ENCODE results near the gene TPPP3. TPM values are rescaled to one million over a fixed set of nuclear protein-coding genes. Genes with fewer than 3 reads are reported as not detected.
A peak's percentile ranks its signal among the peaks of the same experiment; 100 is the strongest.

TPPP3 gene
- polyA plus RNA-seq, 3 donors: 63.1 to 123 (median 78.6) TPM

GRCh38 chr16:67432506-67432890, 39.2 kb upstream of the TPPP3 start:
- H4K20me1 ChIP-seq (ENCODE audit: insufficient read depth, low read length): peaks cover 87% of the 10 kb centered on the region
- no peak for TF ChIP-seq CTCF (IDR thresholded peaks at IDR 0.05)
- no peak for DNase-seq
- no peak overlapping the region for H3K4me3 ChIP-seq (replicated peaks in 1 of 3; ENCODE audit: low read depth in 2 of 3, low read length in 3 of 3)
- peaks cover 30% of the 10 kb centered on the region for H3K4me1 Mint-ChIP-seq
- no peak overlapping the region for H3K9ac ChIP-seq (ENCODE audit: insufficient read depth, low read length, poor library complexity, severe bottlenecking)
- H3K4me2 ChIP-seq (replicated peaks; ENCODE audit: extremely low read depth, low read length, poor library complexity, severe bottlenecking): no peak overlapping the region
- peak overlapping the region in 1 of 2 donors; percentile 51 for H3K4me3 Mint-ChIP-seq
- H3K36me3 Mint-ChIP-seq: peaks cover 28 to 39% of the 10 kb centered on the region in 2 donors
- no peak overlapping the region for H2AFZ ChIP-seq (ENCODE audit: insufficient read depth, low read depth, low read length, poor library complexity, severe bottlenecking)
- H3K4me1 ChIP-seq (ENCODE audit: control insufficient read depth in 1 of 2, insufficient read depth in 2 of 2, low read length in 2 of 2): peaks cover 25 to 34% of the 10 kb centered on the region in 2 donors
- H3K9me3 ChIP-seq (replicated peaks in 1 of 2; ENCODE audit: control insufficient read depth in 1 of 2, insufficient read depth in 1 of 2, low read length in 2 of 2): peaks cover 0 to 9% of the 10 kb centered on the region in 2 donors
- intact Hi-C loops (cut with micrococcal nuclease): no loop called here
- H3K79me2 ChIP-seq (ENCODE audit: insufficient read depth, low read length): no peaks in the 10 kb centered on the region
- peak overlapping the region in 1 of 7 donors; percentile 43 for H3K27ac Mint-ChIP-seq
- peaks cover 43 to 54% (median 46%) of the 10 kb centered on the region in 3 donors for H3K27me3 Mint-ChIP-seq (ENCODE audit: low read depth in 3 of 3)
- peaks cover 16 to 19% of the 10 kb centered on the region in 2 donors for H3K36me3 ChIP-seq (replicated peaks in 1 of 2; ENCODE audit: control insufficient read depth in 1 of 2, insufficient read depth in 2 of 2, low read length in 2 of 2)
- H3K9me3 Mint-ChIP-seq: peaks cover 0 to 17% (median 3%) of the 10 kb centered on the region in 7 donors
- 59% methylated on average over 5 of the region's 5 CpGs for WGBS (ENCODE audit: insufficient coverage)
- H3K27me3 ChIP-seq (ENCODE audit: control insufficient read depth in 2 of 2, insufficient read depth in 2 of 2, low read length in 2 of 2): peaks cover 22 to 49% of the 10 kb centered on the region in 2 donors
- no peak overlapping the region for H3K27ac ChIP-seq (ENCODE audit: low read depth in 1 of 2, low read length in 2 of 2)

GRCh38 chr16:67431775-67432505, 38.6 kb upstream of the TPPP3 start:
- Histone ChIP-seq H3K27me3 (ENCODE audit: control insufficient read depth in 2 of 2, insufficient read depth in 2 of 2, low read length in 2 of 2) (peaks cover 22 to 49% of the 10 kb centered on the region in 2 donors), H3K79me2 (ENCODE audit: insufficient read depth, low read length) (no peaks in the 10 kb centered on the region), H3K4me2 (replicated peaks; ENCODE audit: extremely low read depth, low read length, poor library complexity, severe bottlenecking) (peak overlapping the region; percentile 94), H3K9ac (ENCODE audit: insufficient read depth, low read length, poor library complexity, severe bottlenecking) (no peak overlapping the region), H4K20me1 (ENCODE audit: insufficient read depth, low read length) (peaks cover 81% of the 10 kb centered on the region), H3K36me3 (replicated peaks in 1 of 2; ENCODE audit: control insufficient read depth in 1 of 2, insufficient read depth in 2 of 2, low read length in 2 of 2) (peaks cover 10 to 14% of the 10 kb centered on the region in 2 donors), H3K4me3 (replicated peaks in 1 of 3; ENCODE audit: low read depth in 2 of 3, low read length in 3 of 3) (peak overlapping the region; percentile 27 to 70 (median 33)), H3K4me1 (ENCODE audit: control insufficient read depth in 1 of 2, insufficient read depth in 2 of 2, low read length in 2 of 2) (peaks cover 25 to 34% of the 10 kb centered on the region in 2 donors), H3K27ac (ENCODE audit: low read depth in 1 of 2, low read length in 2 of 2) (no peak overlapping the region), H2AFZ (ENCODE audit: insufficient read depth, low read depth, low read length, poor library complexity, severe bottlenecking) (no peak overlapping the region), H3K9me3 (replicated peaks in 1 of 2; ENCODE audit: control insufficient read depth in 1 of 2, insufficient read depth in 1 of 2, low read length in 2 of 2) (peaks cover 0 to 9% of the 10 kb centered on the region in 2 donors)
- WGBS (ENCODE audit: insufficient coverage): 63% methylated on average over 7 of the region's 13 CpGs
- no peak for TF ChIP-seq CTCF (IDR thresholded peaks at IDR 0.05)
- Mint-ChIP-seq H3K27ac (no peak overlapping the region), H3K4me3 (peak overlapping the region; percentile 72 to 88), H3K4me1 (peaks cover 29% of the 10 kb centered on the region), H3K36me3 (peaks cover 24 to 37% of the 10 kb centered on the region in 2 donors), H3K27me3 (ENCODE audit: low read depth in 3 of 3) (peaks cover 46 to 59% (median 46%) of the 10 kb centered on the region in 3 donors), H3K9me3 (peaks cover 0 to 20% (median 3%) of the 10 kb centered on the region in 7 donors)
- intact Hi-C loops (cut with micrococcal nuclease): no loop called here
- peak in 2 of 3 donors; percentile 16 to 24 for DNase-seq
